ENCODE results near the gene SLC15A4.

Gene SLC15A4

GRCh38 chr12:128823916-128824839 is at the start of gene SLC15A4:
SLC15A4 (minus strand) TSS chr12:128823958; CDS start chr12:128823943, 15 bp downstream.
- Mint-ChIP-seq H3K4me3 (peak within 1 kb of the TSS; percentile 82), H3K27me3 (no peaks in the 10 kb centered on the region), H3K4me1 (peaks cover 27% of the 10 kb centered on the region), H3K36me3 (peaks cover 7% of the 10 kb centered on the region), H3K27ac (no peak within 1 kb of the TSS), H3K9me3 (peaks cover 4% of the 10 kb centered on the region)

- Mint-ChIP-seq H3K9me3 (no peaks in the 10 kb centered on the region), H3K27me3 (peaks cover 1% of the 10 kb centered on the region), H3K4me1 (no peaks in the 10 kb centered on the region), H3K4me3 (no peak overlapping the region), H3K36me3 (no peaks in the 10 kb centered on the region), H3K27ac (no peak overlapping the region)
These were observed 48.5 kb upstream of the SLC15A4 start for GRCh38 chr12:128872303-128872702.

GRCh38 chr12:128871516-128871892 is 47.7 kb upstream of the SLC15A4 start:
- Mint-ChIP-seq H3K4me3 (no peak overlapping the region), H3K27me3 (peaks cover 1% of the 10 kb centered on the region), H3K9me3 (no peaks in the 10 kb centered on the region), H3K36me3 (no peaks in the 10 kb centered on the region), H3K4me1 (no peaks in the 10 kb centered on the region), H3K27ac (no peak overlapping the region)

- no peaks in the 10 kb centered on the region for H3K4me1 Mint-ChIP-seq
These were observed 43.7 kb upstream of the SLC15A4 start for GRCh38 chr12:128867466-128867865.

GRCh38 chr12:128864516-128865186 is 40.9 kb upstream of the SLC15A4 start:
- no peaks in the 10 kb centered on the region for H3K36me3 Mint-ChIP-seq
- H3K27me3 Mint-ChIP-seq, result no peaks in the 10 kb centered on the region
- no peaks in the 10 kb centered on the region for H3K9me3 Mint-ChIP-seq
- no peak overlapping the region for H3K4me3 Mint-ChIP-seq
- H3K4me1 Mint-ChIP-seq, result no peaks in the 10 kb centered on the region
- no peak overlapping the region for H3K27ac Mint-ChIP-seq

More at GRCh38 chr12:128867466-128867865, 43.7 kb upstream of the SLC15A4 start:
- H3K36me3 Mint-ChIP-seq, result no peaks in the 10 kb centered on the region
- no peak overlapping the region for H3K27ac Mint-ChIP-seq
- no peaks in the 10 kb centered on the region for H3K9me3 Mint-ChIP-seq
- no peaks in the 10 kb centered on the region for H3K27me3 Mint-ChIP-seq
- H3K4me3 Mint-ChIP-seq, result no peak overlapping the region

- Mint-ChIP-seq H3K4me3 (no peak overlapping the region), H3K27me3 (no peaks in the 10 kb centered on the region), H3K36me3 (no peaks in the 10 kb centered on the region), H3K27ac (no peak overlapping the region), H3K4me1 (no peaks in the 10 kb centered on the region), H3K9me3 (no peaks in the 10 kb centered on the region)
These were observed 40.2 kb upstream of the SLC15A4 start for GRCh38 chr12:128863957-128864356.

- Mint-ChIP-seq H3K27ac (no peak overlapping the region), H3K4me1 (no peaks in the 10 kb centered on the region), H3K9me3 (peaks cover 2% of the 10 kb centered on the region), H3K4me3 (no peak overlapping the region), H3K27me3 (peaks cover under 1% of the 10 kb centered on the region), H3K36me3 (no peaks in the 10 kb centered on the region)
These were observed 37.7 kb upstream of the SLC15A4 start for GRCh38 chr12:128861226-128862016.

- Mint-ChIP-seq H3K27me3 (peaks cover 7% of the 10 kb centered on the region), H3K4me3 (no peak overlapping the region), H3K36me3 (no peaks in the 10 kb centered on the region), H3K27ac (no peak overlapping the region), H3K9me3 (peaks cover 4% of the 10 kb centered on the region), H3K4me1 (no peaks in the 10 kb centered on the region)
These were observed 35.6 kb upstream of the SLC15A4 start for GRCh38 chr12:128859311-128859710.

GRCh38 chr12:128857133-128857763 is 33.5 kb upstream of the SLC15A4 start:
- Mint-ChIP-seq H3K27me3 (peaks cover 11% of the 10 kb centered on the region), H3K4me3 (no peak overlapping the region), H3K9me3 (peaks cover 4% of the 10 kb centered on the region), H3K27ac (no peak overlapping the region), H3K4me1 (no peaks in the 10 kb centered on the region), H3K36me3 (no peaks in the 10 kb centered on the region)

GRCh38 chr12:128856791-128857078 is 33.0 kb upstream of the SLC15A4 start:
- Mint-ChIP-seq H3K4me1 (no peaks in the 10 kb centered on the region), H3K27ac (no peak overlapping the region), H3K9me3 (peaks cover 4% of the 10 kb centered on the region), H3K36me3 (no peaks in the 10 kb centered on the region), H3K4me3 (no peak overlapping the region), H3K27me3 (peaks cover 13% of the 10 kb centered on the region)

GRCh38 chr12:128856035-128856790 is 32.5 kb upstream of the SLC15A4 start:
- Mint-ChIP-seq H3K27me3 (peaks cover 13% of the 10 kb centered on the region), H3K36me3 (no peaks in the 10 kb centered on the region), H3K4me1 (no peaks in the 10 kb centered on the region), H3K4me3 (no peak overlapping the region), H3K9me3 (peaks cover 4% of the 10 kb centered on the region), H3K27ac (no peak overlapping the region)

GRCh38 chr12:128853600-128854197 is 29.9 kb upstream of the SLC15A4 start:
- H3K27ac Mint-ChIP-seq, result no peak overlapping the region
- peaks cover 17% of the 10 kb centered on the region for H3K27me3 Mint-ChIP-seq
- no peak overlapping the region for H3K4me3 Mint-ChIP-seq
- no peaks in the 10 kb centered on the region for H3K36me3 Mint-ChIP-seq
- peaks cover 9% of the 10 kb centered on the region for H3K9me3 Mint-ChIP-seq
- H3K4me1 Mint-ChIP-seq, result no peaks in the 10 kb centered on the region

GRCh38 chr12:128852885-128853599 is 29.3 kb upstream of the SLC15A4 start, which contains the start of gene GLT1D1:
GLT1D1 (plus strand) TSS chr12:128853478; CDS start chr12:128853582, 104 bp downstream.
- Mint-ChIP-seq H3K9me3 (peaks cover 9% of the 10 kb centered on the region), H3K4me1 (no peaks in the 10 kb centered on the region), H3K4me3 (no peak within 1 kb of the TSS), H3K36me3 (no peaks in the 10 kb centered on the region), H3K27ac (no peak within 1 kb of the TSS), H3K27me3 (peaks cover 17% of the 10 kb centered on the region)
